ENCODE results near the gene EXD3. TPM values are rescaled to one million over a fixed set of nuclear protein-coding genes. Genes with fewer than 3 reads are reported as not detected.

EXD3 gene
- polyA plus RNA-seq, 3 donors, result 8.7 to 9.2 (median 8.9) TPM

DNA sequence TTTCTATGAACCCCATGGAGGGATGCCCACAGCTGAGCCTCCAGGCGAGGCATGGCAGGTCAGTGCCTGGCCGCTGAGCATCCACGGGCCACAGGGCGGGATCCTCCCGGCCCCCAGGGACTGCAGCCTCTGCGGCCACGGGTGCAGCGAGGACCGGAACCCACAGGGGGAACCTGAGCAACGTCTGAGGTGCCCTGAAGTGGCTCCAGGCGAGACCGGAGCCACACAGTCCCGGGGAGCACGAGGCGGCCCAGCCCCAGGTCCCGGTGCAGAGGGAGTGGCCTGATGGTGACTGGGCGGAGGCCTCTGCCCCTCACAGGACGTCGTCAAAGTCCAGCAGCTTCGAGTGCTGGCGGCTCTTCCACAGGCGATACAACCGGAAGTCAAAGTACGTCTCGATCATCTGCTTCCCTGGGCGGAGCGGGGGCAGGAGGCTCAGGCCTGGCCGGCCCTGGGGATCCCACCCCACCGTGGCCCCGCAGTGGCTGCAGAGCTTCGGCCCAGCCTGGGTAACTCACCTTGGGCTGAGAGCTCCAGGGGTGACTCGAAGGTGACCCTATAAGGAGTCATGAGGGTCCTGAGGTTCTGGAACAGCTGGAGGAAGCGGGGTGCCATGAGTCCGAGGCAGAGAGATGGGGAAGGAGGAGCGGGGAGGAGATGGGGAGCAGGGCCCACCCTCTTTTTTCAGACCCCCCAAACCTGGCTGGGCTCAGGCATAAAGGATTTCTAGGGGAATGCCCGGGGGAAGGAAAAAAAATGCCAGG, 26.3 kb upstream of the EXD3 start:
- no peak for DNase-seq (ENCODE audit: low read depth in 3 of 3, low spot score in 2 of 3)

DNA sequence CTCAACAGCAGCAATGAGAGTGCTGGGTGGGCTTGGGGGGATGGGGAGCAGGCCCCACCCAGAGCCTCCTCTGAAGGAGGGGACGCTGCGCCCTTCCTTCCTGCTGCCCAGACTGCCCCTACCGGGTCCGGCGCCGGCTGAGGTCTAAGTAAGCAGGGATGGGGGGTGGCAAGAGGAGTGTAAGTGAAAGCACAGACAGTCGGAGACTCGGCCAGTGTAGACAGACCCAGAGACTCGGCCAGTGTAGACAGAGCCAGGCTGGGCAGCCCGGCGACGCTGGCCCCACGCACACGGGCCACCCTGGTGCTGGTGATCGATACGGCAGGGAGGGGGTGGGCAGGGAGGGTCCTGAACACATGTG, 25.6 kb upstream of the EXD3 start:
- DNase-seq (ENCODE audit: low read depth in 3 of 3, low spot score in 2 of 3), result no peak

- no peak for DNase-seq (ENCODE audit: low read depth in 3 of 3, low spot score in 2 of 3)
Observed at GRCh38 chr9:137447722-137448601, 25.0 kb upstream of the EXD3 start.

DNA sequence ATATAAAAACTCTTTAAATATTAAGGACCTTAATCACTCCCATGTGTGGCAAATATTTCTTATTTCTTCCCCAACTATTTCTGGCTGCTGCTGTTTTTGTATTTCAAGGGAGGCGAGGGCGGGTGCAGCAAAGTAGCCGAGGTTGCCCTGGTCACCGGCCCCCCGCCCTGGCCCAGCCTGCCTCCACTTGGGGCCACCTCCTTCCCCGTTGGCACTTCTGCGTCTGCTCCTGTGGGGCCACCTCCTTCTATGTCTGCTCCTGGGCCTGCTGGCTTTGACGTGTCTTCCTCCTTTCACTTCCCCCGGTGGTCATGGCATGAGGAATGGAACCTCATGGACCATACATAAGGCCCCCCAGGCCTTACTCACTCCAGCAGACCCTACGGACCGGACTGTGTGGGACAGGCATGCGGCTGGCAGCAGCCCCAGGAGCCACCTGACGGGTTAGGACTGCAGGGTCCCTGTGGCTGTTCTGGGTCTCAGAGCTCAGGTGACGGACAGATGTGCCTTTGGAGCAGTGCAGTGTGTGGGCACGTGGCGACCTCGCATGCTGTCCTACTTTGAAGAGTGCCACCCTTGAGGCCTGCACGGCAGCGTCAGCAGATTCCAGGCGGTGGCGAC, 24.0 kb upstream of the EXD3 start:
- DNase-seq (ENCODE audit: low read depth in 3 of 3, low spot score in 2 of 3), result no peak

DNA sequence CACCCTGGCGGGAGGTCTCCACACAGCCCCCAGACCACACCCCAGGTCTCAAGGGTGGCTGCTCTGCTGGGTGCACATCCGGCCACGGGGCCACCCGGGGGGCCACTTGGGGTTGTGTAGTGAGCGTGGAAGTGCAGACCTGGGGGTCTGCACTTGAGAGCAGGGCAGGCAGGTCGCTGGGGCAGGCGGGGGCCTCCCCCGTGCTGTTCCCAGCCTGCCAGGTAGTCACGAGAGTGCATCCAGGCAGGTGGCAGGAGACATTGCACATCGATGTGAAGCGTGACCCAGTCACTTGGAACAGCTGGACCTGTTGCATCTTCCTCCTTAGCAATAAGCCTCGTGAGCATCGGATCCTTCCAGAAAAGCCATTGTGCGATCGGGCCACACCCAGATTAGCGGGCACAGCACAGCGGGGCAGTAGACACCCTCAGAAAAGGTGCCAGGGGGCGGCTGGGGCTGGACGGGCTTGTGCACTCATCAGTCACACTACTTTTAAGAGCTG, 23.0 kb upstream of the EXD3 start:
- DNase-seq (ENCODE audit: low read depth in 3 of 3, low spot score in 2 of 3), result no peak

- no peak for DNase-seq (ENCODE audit: low read depth in 3 of 3, low spot score in 2 of 3)
Observed at GRCh38 chr9:137445275-137445807, 22.4 kb upstream of the EXD3 start.

- DNase-seq (ENCODE audit: low read depth in 3 of 3, low spot score in 2 of 3), result no peak
Observed at GRCh38 chr9:137444106-137444790, 21.3 kb upstream of the EXD3 start.

DNA sequence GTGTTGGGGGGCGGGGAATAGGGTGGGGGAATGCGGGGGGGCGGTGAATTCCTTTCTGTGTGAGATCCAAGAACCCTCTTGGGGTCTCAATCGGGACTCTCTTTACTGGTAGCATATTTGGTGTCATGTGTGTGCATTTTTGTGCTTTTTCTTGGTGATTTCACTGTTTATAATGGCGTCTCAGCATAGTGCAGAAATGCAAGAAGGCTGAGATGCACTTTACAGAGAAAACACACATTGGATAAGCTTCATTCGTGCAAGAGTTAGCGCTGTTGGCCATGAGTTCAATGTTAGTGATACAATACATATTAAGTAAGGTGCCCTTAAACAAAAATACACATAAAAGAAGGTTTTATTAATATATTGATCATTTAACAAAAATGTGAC, 19.0 kb upstream of the EXD3 start:
- no peak for DNase-seq (ENCODE audit: low read depth in 3 of 3, low spot score in 2 of 3)

DNA sequence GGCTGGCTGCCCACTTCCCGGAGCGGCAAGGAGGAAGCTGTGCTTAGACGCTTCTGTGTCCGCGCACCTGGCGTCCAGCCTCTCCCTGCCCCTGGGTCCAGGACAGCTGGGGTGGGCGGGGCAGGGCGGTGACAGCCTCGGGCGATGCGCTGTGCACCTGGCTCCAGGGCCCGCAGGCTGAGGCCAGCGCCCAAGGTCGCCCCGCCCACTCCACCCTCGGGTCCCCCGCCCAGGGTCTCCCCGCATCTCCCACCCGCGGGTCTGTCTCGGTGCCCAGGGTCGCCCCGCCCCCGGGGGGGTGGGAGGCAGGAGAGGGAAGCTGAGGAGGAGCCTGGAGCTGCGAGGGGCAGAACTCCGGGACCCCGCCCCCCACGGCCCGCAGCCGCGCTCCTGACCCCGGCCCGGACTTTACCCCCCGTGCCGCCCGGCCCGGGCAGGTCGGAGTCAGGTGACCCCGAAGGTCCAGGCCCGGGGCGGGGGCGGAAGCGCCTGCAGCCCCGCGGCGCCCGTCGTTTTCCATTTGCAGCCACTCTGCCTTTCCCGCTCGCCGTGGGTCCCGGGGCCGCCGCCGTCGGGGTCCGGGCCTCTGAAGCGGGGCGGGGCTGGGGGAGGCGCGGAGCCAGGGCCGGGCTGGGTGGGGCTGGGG, 18.4 kb upstream of the EXD3 start, which contains the start of gene ENTPD8:
Gene ENTPD8, minus strand, starts transcription at position 69 of the 646 bp plus-strand sequence. CDS start 3,072 bp downstream, outside the sequence.
- no peak for DNase-seq (ENCODE audit: low read depth in 3 of 3, low spot score in 2 of 3)

DNA sequence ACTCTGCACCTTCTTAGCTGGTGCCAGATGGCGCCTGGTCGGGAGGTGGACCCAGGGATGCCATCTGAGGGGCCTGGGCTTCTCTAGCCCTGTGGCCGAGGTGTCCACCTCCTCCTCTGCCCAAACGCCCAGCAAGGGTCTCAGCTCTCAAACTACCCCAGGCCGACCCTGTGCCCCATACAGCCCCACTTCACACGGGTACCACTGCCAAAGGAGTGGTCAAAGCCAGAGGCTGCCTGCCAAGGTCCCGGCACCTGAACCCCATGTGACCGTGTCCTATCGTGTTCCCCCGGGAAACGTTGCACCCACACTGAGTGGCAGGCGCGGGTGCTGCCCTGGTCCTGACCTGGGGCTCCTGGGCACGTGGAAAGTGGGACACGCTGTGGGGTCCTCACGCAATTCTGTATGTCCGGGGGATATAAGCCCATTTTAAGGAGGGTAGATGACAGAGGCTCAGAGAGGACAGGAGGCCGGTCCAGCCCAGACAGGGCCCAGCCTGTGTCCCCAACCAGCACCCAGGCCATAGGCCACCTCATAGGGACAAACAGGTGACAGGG, 16.3 kb upstream of the EXD3 start:
- DNase-seq (ENCODE audit: low read depth in 3 of 3, low spot score in 2 of 3), result no peak

DNA sequence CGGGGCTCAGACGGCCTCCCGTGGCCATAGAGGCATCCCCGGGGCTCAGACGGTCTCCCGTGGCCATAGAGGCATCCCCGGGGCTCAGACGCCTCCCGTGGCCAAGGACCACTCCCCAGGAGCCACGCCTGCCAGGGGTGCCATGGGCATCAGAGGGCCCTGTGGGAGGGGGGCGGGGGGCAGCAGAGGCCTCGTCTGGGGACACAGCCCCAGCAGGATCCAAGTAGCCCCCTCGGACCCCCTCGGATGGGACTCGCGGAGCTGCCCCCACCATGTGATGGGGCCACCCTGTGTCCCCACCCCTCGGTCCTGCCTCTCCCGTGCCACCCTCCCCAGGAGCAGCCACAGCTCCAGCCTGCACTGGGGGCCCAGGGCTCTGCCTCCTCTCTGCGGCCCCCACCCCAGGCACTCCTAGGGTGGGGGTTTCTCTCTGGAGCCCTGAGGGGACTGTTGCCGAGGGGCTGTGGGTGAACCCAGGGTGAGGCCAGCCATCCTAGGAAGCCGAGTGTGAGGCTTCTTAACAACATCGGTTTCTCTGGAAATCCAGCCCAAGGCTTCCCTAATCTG, 15.7 kb upstream of the EXD3 start:
- DNase-seq (ENCODE audit: low read depth in 3 of 3, low spot score in 2 of 3), result no peak

DNA sequence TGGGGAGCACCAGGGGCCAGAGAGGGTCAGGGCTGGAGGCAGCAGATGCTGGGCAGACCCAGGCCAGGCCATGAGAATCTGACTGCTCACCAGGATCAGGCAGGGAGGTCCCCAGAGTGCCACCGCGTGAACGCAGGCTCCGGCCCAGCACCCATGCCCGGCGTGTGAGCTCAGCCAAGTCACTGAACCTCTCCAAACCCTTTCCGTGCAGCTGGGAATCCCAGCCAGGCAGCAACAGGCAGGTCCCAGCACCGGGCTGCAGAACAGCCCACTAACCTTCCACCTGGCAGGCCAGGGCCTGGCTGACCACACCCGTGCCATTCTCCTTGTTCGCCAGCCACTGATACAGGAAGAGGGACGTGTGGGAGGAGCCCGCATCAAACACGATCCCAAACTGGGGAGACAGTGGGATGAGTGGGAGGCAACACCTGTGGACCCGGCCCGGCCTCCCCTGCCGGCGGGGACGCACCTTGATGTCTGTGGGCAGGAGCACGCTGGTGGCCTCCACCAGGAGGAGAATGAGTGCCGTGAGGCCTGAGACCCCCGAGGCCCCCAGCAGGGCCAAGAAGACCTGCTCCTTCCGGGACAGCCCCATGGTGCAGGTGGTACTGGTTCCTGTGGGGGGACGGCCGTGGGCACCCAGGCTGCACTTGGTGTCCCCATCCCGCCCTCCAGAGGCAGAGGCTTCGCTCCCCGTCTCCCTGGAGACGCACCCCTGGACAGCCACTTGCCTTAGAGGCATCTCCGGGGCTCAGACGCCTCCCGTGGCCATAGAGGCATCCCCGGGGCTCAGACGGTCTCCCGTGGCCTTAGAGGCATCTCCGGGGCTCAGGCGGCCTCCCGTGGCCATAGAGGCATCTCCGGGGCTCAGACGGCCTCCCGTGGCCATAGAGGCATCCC, 15.0 kb upstream of the EXD3 start:
- DNase-seq (ENCODE audit: low read depth in 3 of 3, low spot score in 2 of 3), result no peak

GRCh38 chr9:137436761-137437600, 14.0 kb upstream of the EXD3 start:
- DNase-seq (ENCODE audit: low read depth in 3 of 3, low spot score in 2 of 3), result no peak

DNA sequence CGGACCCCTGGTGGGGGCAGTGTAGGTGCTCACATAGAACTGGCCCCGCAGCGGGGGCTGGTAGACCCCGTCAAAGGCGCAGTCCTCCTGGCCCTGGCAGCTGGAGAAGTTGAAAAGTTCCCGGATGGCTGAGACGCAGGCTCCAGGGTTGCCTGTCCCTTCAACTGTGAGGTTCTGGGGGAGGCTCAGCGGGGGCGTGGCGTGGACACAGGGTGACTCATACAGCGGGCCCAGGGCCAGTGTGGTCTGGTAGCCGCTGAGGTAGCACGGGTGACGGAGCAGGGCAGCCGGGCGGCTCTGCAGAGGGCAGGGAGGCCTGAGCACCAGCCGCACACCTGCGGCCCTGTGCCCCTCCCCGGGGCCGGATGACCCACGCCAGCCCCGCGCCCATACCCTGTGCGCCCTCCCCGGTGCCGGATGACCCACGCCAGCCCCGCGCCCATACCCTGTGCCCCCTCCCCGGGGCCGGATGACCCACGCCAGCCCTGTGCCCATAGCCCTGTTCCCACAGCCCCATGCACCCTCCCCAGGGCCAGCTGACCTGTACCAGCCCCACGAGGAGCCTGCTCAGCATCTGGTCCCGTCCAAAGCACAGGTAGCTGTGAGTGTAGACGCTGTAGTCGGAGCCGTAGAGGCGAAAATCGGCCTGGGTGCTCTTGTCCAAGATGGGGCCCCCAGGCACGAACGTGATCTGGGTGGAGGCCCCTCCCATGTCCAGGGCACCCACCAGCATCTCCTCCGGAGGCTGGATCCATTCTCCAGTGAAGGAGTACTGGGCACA, 13.2 kb upstream of the EXD3 start:
- DNase-seq (ENCODE audit: low read depth in 3 of 3, low spot score in 2 of 3), result no peak

DNA sequence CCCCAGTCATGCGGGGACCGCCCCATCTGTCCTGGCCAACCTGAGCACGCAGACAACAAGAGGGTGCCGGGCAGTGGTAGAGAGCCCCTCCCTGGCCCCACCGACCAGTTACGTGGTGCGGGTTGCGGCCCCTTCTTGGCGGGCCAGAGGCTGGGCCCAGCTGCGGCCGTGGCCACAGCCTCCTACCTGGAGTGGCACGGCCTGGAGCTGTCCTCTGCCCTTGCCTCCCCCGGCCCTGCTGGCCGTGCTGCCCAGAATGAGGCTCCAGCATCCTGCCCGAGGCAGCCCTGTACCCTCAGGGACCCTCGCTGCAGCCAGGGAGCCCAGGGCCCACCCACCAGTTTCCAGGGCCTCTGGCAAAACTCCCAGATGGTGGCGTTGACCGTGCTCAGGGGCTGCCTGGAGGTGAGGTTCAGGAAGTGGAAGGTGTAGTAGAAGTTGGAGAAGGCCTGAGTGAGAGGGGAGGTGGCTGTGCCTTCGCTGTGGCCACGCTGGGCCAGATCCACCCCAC, 12.5 kb upstream of the EXD3 start:
- DNase-seq (ENCODE audit: low read depth in 3 of 3, low spot score in 2 of 3), result no peak

Data from right renal cortex interstitium (tissue), 3 donors.